Kidney epithelial cell (primary cell): ENCODE measurements around the gene LRRC34. TPM values are rescaled to one million over a fixed set of nuclear protein-coding genes. Genes with fewer than 3 reads are reported as not detected.

Experiments used
- DNase-seq: peaks from one replicate; pipeline ENCODE4 v3.0.0-alpha.2; 2010; ENCODE audit warnings: low read depth
- H3K27me3 ChIP-seq: 2 replicates; pipeline ENCODE4 v1.6.0; 2011; ENCODE audit warnings: low read length; ENCODE audit not compliant: control insufficient read depth, insufficient read depth
- H3K36me3 ChIP-seq: 2 replicates; pipeline ENCODE4 v1.5.1; 2011; ENCODE audit warnings: low read length; ENCODE audit not compliant: control insufficient read depth, insufficient read depth
- H3K4me3 ChIP-seq: 2 replicates; pipeline ENCODE4 v1.5.1; 2011; ENCODE audit warnings: low read depth, mild to moderate bottlenecking, control low read depth, low read length
- CTCF ChIP-seq: IDR thresholded peaks from 2 replicates; pipeline ENCODE4 v1.5.1; 2011; ENCODE audit warnings: mild to moderate bottlenecking, moderate library complexity, low read length, control low read depth, inconsistent platforms; ENCODE audit not compliant: insufficient read depth, poor library complexity, severe bottlenecking
- total RNA-seq: library from RNA; depleted of rRNA; stranded (reverse); fragments of >200 nt; gene quantifications from 2 replicates; pipeline ENCODE4 v1.2.3, GENCODE V29; 2015

Gene LRRC34
- total RNA-seq, 1 donor from 2014 or later = 4.1 TPM

DNA sequence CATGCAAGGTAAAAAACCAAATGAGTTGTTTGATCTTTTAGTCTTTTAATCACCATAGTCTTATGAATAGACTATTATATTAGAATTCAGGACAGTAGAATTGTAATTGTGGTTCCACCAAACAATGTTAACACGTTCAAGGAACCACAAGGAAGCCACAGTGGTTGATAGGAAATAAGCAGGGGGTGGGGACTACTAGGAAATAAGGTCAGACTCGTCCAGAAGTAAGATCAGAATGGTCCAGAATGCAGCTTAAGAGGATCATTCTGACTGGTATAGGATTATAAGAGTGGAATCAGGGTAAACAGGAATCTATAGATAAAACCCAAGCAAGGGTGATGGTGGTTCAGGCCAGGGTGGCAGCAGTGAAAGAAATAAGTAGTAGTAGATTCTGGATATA is 32.0 kb downstream of the LRRC34 start:
- Histone ChIP-seq H3K27me3 (no peaks in the 10 kb centered on the region), H3K4me3 (no peak overlapping the region), H3K36me3 (peaks cover 1% of the 10 kb centered on the region)
- TF ChIP-seq CTCF = no peak
- no peak for DNase-seq

- DNase-seq = no peak
- H3K36me3 ChIP-seq = peaks cover 1% of the 10 kb centered on the region
Measured at GRCh38 chr3:169777822-169778221, 34.9 kb downstream of the LRRC34 start.

GRCh38 chr3:169774186-169774585 is 38.5 kb downstream of the LRRC34 start:
- no peak for DNase-seq
- Histone ChIP-seq H3K4me3 (peak overlapping the region; percentile 88), H3K27me3 (no peaks in the 10 kb centered on the region), H3K36me3 (peaks cover 1% of the 10 kb centered on the region)
- no peak for TF ChIP-seq CTCF

More at GRCh38 chr3:169777822-169778221, 34.9 kb downstream of the LRRC34 start:
- TF ChIP-seq CTCF = no peak
- no peaks in the 10 kb centered on the region for H3K27me3 ChIP-seq
- no peak overlapping the region for H3K4me3 ChIP-seq

GRCh38 chr3:169772897-169773816 is 39.5 kb downstream of the LRRC34 start, which contains the start of gene MYNN:
MYNN (plus strand) TSS chr3:169773396; CDS start chr3:169774296, 900 bp downstream.
- TF ChIP-seq CTCF = peak; percentile 15

DNA sequence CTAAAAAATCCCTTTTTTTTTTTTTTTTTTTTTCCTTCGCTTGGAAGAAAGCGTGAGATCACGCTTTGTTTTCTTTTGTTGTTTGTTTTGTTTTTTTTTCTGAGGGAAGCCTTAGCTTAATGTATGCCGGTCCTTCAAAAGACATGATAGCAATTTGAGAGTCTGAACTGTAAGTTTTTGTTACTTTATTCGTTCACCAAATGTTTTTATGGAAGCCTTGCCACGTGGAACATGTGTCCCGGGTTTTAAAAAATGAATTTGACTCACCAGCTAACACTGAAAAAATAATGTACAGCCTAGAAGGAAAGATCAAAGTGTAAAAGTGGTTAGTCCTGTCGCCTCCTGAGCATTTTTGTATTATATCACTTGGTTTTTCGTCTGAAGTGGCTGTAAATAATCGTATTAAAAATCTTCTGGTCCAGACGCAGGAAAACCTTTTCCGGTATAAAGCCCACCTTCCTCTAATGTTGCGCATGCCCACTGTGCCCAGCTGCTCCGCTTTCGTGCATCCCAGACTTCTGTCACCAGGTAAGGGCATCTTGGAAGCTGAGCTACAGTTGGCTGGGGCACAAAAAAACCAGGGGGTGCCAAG is 40.3 kb downstream of the LRRC34 start:
- no peaks in the 10 kb centered on the region for H3K27me3 ChIP-seq
- DNase-seq = no peak
- no peaks in the 10 kb centered on the region for H3K36me3 ChIP-seq
- H3K4me3 ChIP-seq = peak overlapping the region; percentile 88
- TF ChIP-seq CTCF = no peak

More at GRCh38 chr3:169772897-169773816, 39.5 kb downstream of the LRRC34 start, which contains the start of gene MYNN:
- no peak for DNase-seq
- H3K36me3 ChIP-seq = no peaks in the 10 kb centered on the region
- H3K4me3 ChIP-seq = peak within 1 kb of the TSS; percentile 88
- H3K27me3 ChIP-seq = no peaks in the 10 kb centered on the region
